Ishikawa (cell line): Measurements from ENCODE around the gene OPCML.

Experiments
- CEBPB ChIP-seq: IDR thresholded peaks from 2 replicates; pipeline ENCODE4 v1.6.1; 2012
- CREB1 ChIP-seq: IDR thresholded peaks from 2 replicates; pipeline ENCODE4 v1.6.1; 2012; ENCODE audit warnings: low read depth
- EGR1 ChIP-seq: IDR thresholded peaks from 2 replicates; pipeline ENCODE4 v1.6.1; 2012
- EP300 ChIP-seq: IDR thresholded peaks from 2 replicates; pipeline ENCODE4 v1.6.1; 2012; ENCODE audit warnings: borderline replicate concordance
- FOXM1 ChIP-seq: IDR thresholded peaks from 2 replicates; pipeline ENCODE4 v1.6.1; 2012; ENCODE audit warnings: low read depth, borderline replicate concordance
- NFIC ChIP-seq: IDR thresholded peaks from 2 replicates; pipeline ENCODE4 v1.6.1; 2012
- RAD21 ChIP-seq: IDR thresholded peaks from 2 replicates; pipeline ENCODE4 v1.6.1; 2012; ENCODE audit warnings: low read depth
- TAF1 ChIP-seq: IDR thresholded peaks from 2 replicates; pipeline ENCODE4 v1.6.1; 2012; ENCODE audit warnings: low read depth, mild to moderate bottlenecking
- TCF12 ChIP-seq: IDR thresholded peaks from 2 replicates; pipeline ENCODE4 v1.6.1; 2012; ENCODE audit warnings: low read depth
- TEAD4 ChIP-seq: IDR thresholded peaks from 2 replicates; pipeline ENCODE4 v1.6.1; 2012
- YY1 ChIP-seq: IDR thresholded peaks from 2 replicates; pipeline ENCODE4 v1.6.1; 2012; ENCODE audit warnings: low read depth
- ZBTB7A ChIP-seq: IDR thresholded peaks from 2 replicates; pipeline ENCODE4 v1.6.1; 2012; ENCODE audit warnings: low read depth
- TF ChIP-seq, protein P1 (sequence below): IDR thresholded peaks from 2 replicates; pipeline ENCODE4 v1.6.1; 2012; ENCODE audit warnings: low read depth, mild to moderate bottlenecking
- TF ChIP-seq, protein P2 (sequence below): IDR thresholded peaks from 2 replicates; pipeline ENCODE4 v1.6.1; 2012
- TF ChIP-seq, protein P3 (sequence below): IDR thresholded peaks from 2 replicates; pipeline ENCODE4 v1.6.1; 2012

OPCML gene

DNA sequence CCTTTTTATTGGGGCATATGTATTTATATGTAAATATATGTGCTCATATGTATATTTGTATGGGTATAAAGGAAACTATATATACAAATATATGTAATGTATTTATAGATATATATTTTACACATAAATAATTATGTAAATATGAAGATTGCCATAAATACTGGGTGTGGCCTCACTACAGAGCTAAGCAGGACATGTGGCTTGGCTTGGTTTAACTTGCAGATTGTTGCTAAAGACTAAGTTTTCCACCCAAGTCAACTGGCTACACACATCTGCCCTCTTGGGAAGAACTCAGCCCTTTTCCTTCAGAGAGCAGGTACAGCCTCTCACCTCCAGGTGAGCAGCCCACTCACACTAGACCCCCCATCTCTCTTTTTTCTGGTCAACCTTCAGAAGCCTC is 315.5 kb downstream of the OPCML start:
- TF ChIP-seq RAD21 (no peak), CEBPB (no peak), NFIC (no peak), EP300 (no peak), EGR1 (no peak), TCF12 (no peak), YY1 (no peak), ZBTB7A (no peak), FOXM1 (no peak), CREB1 (no peak), TAF1 (no peak), TEAD4 (no peak)
- TF ChIP-seq, protein P1, sequence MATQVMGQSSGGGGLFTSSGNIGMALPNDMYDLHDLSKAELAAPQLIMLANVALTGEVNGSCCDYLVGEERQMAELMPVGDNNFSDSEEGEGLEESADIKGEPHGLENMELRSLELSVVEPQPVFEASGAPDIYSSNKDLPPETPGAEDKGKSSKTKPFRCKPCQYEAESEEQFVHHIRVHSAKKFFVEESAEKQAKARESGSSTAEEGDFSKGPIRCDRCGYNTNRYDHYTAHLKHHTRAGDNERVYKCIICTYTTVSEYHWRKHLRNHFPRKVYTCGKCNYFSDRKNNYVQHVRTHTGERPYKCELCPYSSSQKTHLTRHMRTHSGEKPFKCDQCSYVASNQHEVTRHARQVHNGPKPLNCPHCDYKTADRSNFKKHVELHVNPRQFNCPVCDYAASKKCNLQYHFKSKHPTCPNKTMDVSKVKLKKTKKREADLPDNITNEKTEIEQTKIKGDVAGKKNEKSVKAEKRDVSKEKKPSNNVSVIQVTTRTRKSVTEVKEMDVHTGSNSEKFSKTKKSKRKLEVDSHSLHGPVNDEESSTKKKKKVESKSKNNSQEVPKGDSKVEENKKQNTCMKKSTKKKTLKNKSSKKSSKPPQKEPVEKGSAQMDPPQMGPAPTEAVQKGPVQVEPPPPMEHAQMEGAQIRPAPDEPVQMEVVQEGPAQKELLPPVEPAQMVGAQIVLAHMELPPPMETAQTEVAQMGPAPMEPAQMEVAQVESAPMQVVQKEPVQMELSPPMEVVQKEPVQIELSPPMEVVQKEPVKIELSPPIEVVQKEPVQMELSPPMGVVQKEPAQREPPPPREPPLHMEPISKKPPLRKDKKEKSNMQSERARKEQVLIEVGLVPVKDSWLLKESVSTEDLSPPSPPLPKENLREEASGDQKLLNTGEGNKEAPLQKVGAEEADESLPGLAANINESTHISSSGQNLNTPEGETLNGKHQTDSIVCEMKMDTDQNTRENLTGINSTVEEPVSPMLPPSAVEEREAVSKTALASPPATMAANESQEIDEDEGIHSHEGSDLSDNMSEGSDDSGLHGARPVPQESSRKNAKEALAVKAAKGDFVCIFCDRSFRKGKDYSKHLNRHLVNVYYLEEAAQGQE = no peak
- TF ChIP-seq, protein P2, sequence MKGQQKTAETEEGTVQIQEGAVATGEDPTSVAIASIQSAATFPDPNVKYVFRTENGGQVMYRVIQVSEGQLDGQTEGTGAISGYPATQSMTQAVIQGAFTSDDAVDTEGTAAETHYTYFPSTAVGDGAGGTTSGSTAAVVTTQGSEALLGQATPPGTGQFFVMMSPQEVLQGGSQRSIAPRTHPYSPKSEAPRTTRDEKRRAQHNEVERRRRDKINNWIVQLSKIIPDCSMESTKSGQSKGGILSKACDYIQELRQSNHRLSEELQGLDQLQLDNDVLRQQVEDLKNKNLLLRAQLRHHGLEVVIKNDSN = no peak
- TF ChIP-seq, protein P3, sequence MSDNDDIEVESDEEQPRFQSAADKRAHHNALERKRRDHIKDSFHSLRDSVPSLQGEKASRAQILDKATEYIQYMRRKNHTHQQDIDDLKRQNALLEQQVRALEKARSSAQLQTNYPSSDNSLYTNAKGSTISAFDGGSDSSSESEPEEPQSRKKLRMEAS = no peak

DNA sequence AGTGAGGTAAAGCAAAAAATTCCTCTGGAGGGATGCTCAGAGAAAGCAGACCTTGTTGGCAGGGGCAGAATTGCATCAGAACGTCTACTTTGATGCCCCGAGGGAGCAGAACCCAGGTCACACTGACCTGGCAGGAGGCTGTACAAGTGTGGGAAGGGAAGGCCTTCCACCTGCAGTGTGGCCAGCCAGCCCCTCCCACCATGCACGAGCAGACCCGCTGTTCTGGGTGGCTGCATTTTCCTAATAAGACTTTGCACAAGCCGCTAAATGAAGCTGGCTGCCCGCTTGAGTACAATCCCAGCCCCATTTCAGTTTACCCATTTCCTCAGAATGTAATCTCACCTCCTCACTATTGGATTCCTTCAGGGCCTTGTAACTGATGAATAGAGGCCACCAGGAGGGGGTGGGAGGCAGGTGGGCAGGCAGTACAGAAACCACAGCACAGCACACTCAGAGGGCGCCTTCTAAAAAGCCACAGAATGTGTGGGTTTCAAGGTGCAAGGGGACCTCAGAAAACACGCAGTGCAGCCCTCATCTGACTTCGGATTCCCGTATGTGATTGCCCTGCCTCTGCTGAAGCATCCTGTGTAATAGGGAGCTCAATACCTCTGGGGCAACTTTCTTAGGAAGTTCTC is 316.6 kb downstream of the OPCML start:
- TF ChIP-seq CEBPB (no peak), EP300 (no peak), TEAD4 (no peak), ZBTB7A (no peak), TAF1 (no peak), CREB1 (no peak), YY1 (no peak), TCF12 (no peak), FOXM1 (no peak)
- TF ChIP-seq, protein P3 = no peak
- TF ChIP-seq, protein P2 = no peak

DNA sequence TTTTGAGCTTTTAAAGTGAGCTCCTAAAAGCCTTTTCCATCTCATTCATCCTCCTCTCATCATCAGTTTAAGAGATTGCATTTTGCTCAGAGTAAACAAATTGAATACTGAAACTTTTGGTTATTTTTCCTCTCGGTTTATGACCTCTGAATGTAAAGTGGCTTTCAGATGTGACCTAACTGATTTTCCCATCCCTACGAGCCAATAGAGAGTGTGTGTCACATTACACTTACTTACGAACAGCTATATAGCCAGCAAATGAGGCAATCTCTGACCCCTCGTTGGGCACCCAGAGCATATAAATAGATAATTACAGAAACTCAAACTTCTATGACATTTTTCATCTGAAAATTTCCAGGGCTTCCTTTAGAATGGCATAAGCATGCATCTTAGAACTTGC is 317.7 kb downstream of the OPCML start:
- TF ChIP-seq TEAD4 = no peak
- no peak for TF ChIP-seq TAF1
- no peak for TF ChIP-seq RAD21
- no peak for TF ChIP-seq YY1
- TF ChIP-seq TCF12 = no peak
- no peak for TF ChIP-seq CREB1
- TF ChIP-seq, protein P3 = no peak
- no peak for TF ChIP-seq EP300
- no peak for TF ChIP-seq ZBTB7A
- no peak for TF ChIP-seq NFIC
- no peak for TF ChIP-seq FOXM1
- TF ChIP-seq, protein P2 = no peak
- TF ChIP-seq, protein P1 = no peak
- no peak for TF ChIP-seq EGR1
- TF ChIP-seq CEBPB = no peak

DNA sequence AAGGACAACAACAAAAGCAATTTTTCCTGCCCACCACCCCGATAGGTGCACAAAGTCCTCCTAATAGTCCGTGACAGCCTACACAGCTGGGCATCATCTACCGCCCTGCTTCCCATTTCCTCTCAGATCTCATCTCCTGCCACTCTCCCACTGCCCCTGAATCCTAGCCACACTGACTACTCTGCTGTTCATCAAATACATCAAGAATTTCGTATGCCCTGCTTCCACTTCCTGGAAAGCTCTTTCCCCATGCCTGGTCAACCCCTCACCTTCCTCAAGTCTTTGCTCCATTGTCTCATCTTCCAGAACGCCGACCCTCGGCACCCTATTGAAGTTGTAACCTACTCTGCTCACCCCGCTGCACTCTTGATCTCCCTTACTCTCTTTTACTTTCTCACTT is 320.1 kb downstream of the OPCML start:
- TF ChIP-seq EGR1 = no peak
- TF ChIP-seq, protein P3 = no peak
- no peak for TF ChIP-seq YY1
- TF ChIP-seq, protein P1 = no peak
- TF ChIP-seq TCF12 = no peak
- no peak for TF ChIP-seq NFIC
- TF ChIP-seq CEBPB = no peak
- no peak for TF ChIP-seq TEAD4
- TF ChIP-seq ZBTB7A = no peak
- no peak for TF ChIP-seq FOXM1
- TF ChIP-seq TAF1 = no peak
- no peak for TF ChIP-seq EP300
- no peak for TF ChIP-seq RAD21
- TF ChIP-seq, protein P2 = no peak
- TF ChIP-seq CREB1 = no peak
